NCI-H226 (cell line): Measurements from ENCODE around the gene GALNT2.
A peak's percentile ranks its signal among the peaks of the same experiment; 100 is the strongest.

Experiments used
- DNase-seq: peaks from one replicate; pipeline ENCODE4 v3.0.0-alpha.2; 2015

GALNT2 gene

GRCh38 chr1:230287674-230288315 lies 220.8 kb downstream of the GALNT2 start:
- DNase-seq: no peak

- no peak for DNase-seq
Observed at GRCh38 chr1:230288641-230289349, 221.8 kb downstream of the GALNT2 start.

- no peak for DNase-seq
Observed at GRCh38 chr1:230289350-230289644, 222.3 kb downstream of the GALNT2 start.

GRCh38 chr1:230291731-230292620 lies 224.9 kb downstream of the GALNT2 start:
- DNase-seq: no peak

GRCh38 chr1:230292689-230293389 lies 225.8 kb downstream of the GALNT2 start:
- no peak for DNase-seq

- DNase-seq: no peak
Observed at GRCh38 chr1:230293390-230293700, 226.3 kb downstream of the GALNT2 start.

GRCh38 chr1:230295367-230295766 lies 228.3 kb downstream of the GALNT2 start:
- no peak for DNase-seq

GRCh38 chr1:230299191-230300006 lies 232.4 kb downstream of the GALNT2 start:
- no peak for DNase-seq

- DNase-seq: no peak
Observed at GRCh38 chr1:230300322-230301301, 233.6 kb downstream of the GALNT2 start.

GRCh38 chr1:230301322-230301721 lies 234.3 kb downstream of the GALNT2 start:
- no peak for DNase-seq

- no peak for DNase-seq
Observed at GRCh38 chr1:230301822-230302221, 234.8 kb downstream of the GALNT2 start.

- DNase-seq: no peak
Observed at GRCh38 chr1:230303069-230303468, 236.0 kb downstream of the GALNT2 start.

GRCh38 chr1:230303822-230304221 lies 236.8 kb downstream of the GALNT2 start:
- peak; percentile 28 for DNase-seq

GRCh38 chr1:230306169-230306568 lies 239.1 kb downstream of the GALNT2 start:
- no peak for DNase-seq

GRCh38 chr1:230307213-230307612 lies 240.2 kb downstream of the GALNT2 start:
- DNase-seq: peak; percentile 29

- DNase-seq: peak; percentile 88
Observed at GRCh38 chr1:230308039-230308438, 241.0 kb downstream of the GALNT2 start.

GRCh38 chr1:230308821-230309220 lies 241.8 kb downstream of the GALNT2 start:
- no peak for DNase-seq

GRCh38 chr1:230309646-230310177 lies 242.7 kb downstream of the GALNT2 start:
- DNase-seq: no peak

- DNase-seq: no peak
Observed at GRCh38 chr1:230310381-230311163, 243.5 kb downstream of the GALNT2 start.

GRCh38 chr1:230312676-230313075 lies 245.6 kb downstream of the GALNT2 start:
- DNase-seq: no peak
